Colonic mucosa (tissue), 4 donors: ENCODE results near the gene TRIM10. TPM values are rescaled to one million over a fixed set of nuclear protein-coding genes. Genes with fewer than 3 reads are reported as not detected.
A peak's percentile ranks its signal among the peaks of the same experiment; 100 is the strongest.

ENCODE experiments used
- DNase-seq: peaks from one replicate; pipeline ENCODE4 v3.0.0-alpha.2; 2020
- H3K27ac ChIP-seq: fragments of 200-600 bp; one replicate; pipeline ENCODE4 v1.8.0; 2021
- H3K27me3 ChIP-seq: fragments of 200-600 bp; one replicate; pipeline ENCODE4 v1.8.0; 2021
- H3K36me3 ChIP-seq: fragments of 200-600 bp; one replicate; pipeline ENCODE4 v1.8.0; 2021
- H3K4me1 ChIP-seq: fragments of 200-600 bp; one replicate; pipeline ENCODE4 v1.8.0; 2021; ENCODE audit warnings: mild to moderate bottlenecking
- H3K4me3 ChIP-seq: fragments of 200-600 bp; one replicate; pipeline ENCODE4 v1.8.0; 2021
- H3K9ac ChIP-seq, 2 donors: one replicate each; pipeline ENCODE4 v1.7.0; 2013; ENCODE audit warnings: control low read depth in 2 of 2, low read depth in 2 of 2, low read length in 2 of 2
- H3K9me3 ChIP-seq: fragments of 200-600 bp; one replicate; pipeline ENCODE4 v1.8.0; 2021
- intact Hi-C: fragments of 100-400 bp; cut with DNase I; formaldehyde crosslinking; loops from one replicate; pipeline ENCODE4 v1.14.1; 2022
- total RNA-seq, 2 donors: library from RNA; stranded (reverse); fragmentation: NEBNext Ultra II Directional in 1 of 2; extraction: Animal tissue kit (Norgen Biotek cat#: 25700) in 1 of 2; gene quantifications; one replicate each; pipeline ENCODE4 v1.2.1, GENCODE V29; 2021
- TF ChIP-seq, protein P1 (sequence below): fragments of 200-600 bp; IDR thresholded peaks from one replicate; pipeline ENCODE4 v1.8.0; 2022; ENCODE audit warnings: antibody characterized with exemption, mild to moderate bottlenecking
- donor health status: healthy.
- donor health status: DM: no; HTN: no; CAD: no.
- donor health status: DM: no; HTN: no; CAD: no.

The TRIM10 gene
- total RNA-seq, 2 donors from 2014 or later: 3.8 to 3.9 TPM

DNA sequence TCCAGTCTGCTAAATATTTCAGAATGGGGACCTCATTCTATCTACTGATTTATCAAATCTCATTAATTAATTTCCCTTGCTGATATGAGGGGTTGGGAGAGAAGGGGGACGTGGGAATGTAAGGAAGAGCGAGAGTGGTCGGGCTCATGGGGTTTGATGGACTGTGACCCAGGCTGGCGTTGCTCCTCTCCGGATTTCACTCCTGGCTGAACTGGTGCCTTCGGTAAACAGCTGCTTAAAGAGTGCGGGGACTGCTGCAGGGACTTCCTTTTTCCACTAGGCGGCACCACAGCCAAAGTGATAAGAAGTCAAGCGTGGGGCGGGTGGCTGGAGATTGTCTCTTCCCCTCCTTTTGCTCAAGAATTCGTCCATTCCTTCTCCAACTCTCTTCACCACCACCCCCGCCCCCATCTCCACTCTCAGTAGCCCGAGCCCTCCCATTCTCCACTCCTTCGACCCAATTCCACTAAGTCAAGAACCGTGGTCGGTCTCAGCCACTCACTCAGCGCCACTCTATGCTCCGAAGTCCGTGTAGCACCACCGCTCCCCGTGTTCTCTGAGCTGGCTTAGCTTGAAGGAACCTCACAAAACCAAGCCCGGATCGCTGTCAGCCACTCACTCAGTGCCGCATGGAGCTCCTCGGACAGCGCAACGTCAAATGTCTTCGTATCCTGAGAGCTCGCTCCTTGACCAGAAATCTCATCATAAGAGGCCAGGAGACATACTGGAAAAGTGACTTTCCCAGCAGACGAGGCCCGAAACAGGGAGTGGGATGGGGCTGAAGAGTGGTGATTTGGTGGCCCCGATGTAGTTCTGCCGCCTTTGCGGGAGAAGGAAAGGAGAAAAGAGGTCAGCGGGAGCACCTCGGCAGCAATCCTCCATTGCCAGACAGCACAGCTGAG is 57.8 kb downstream of the TRIM10 start:
- peak overlapping the region; percentile 80 for H3K27ac ChIP-seq
- H3K27me3 ChIP-seq: no peaks in the 10 kb centered on the region

DNA sequence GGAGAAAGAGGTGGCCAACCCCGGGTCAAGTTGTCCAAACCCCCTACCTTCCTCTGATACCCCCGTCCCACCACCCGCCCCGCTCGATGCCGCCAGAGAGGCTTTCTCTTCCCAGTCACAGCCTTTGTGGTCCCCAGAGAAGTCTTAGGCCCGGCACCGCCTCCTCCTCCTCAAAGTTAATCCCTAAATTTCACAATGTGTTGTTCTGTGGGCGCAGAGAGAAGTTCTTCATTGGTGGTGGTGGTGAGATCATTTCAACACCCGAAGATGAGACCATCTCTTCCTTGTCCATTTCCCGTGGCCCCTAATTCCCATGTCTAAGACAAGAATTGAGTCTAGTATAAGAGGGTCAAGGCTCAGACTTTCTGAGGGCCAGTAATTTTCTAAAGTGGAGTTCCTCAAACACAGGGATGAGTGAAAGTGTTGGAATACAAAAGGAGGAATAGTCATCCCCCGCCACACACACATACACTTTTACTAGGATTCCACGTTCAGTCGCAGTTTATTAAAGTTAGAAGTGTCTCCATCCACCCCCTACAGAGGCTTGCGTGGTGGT is 58.5 kb downstream of the TRIM10 start:
- no peaks in the 10 kb centered on the region for H3K27me3 ChIP-seq
- peak overlapping the region; percentile 80 for H3K27ac ChIP-seq
- H3K9ac ChIP-seq: peak overlapping the region; percentile 57 to 85
- H3K36me3 ChIP-seq: no peaks in the 10 kb centered on the region
- TF ChIP-seq, protein P1, sequence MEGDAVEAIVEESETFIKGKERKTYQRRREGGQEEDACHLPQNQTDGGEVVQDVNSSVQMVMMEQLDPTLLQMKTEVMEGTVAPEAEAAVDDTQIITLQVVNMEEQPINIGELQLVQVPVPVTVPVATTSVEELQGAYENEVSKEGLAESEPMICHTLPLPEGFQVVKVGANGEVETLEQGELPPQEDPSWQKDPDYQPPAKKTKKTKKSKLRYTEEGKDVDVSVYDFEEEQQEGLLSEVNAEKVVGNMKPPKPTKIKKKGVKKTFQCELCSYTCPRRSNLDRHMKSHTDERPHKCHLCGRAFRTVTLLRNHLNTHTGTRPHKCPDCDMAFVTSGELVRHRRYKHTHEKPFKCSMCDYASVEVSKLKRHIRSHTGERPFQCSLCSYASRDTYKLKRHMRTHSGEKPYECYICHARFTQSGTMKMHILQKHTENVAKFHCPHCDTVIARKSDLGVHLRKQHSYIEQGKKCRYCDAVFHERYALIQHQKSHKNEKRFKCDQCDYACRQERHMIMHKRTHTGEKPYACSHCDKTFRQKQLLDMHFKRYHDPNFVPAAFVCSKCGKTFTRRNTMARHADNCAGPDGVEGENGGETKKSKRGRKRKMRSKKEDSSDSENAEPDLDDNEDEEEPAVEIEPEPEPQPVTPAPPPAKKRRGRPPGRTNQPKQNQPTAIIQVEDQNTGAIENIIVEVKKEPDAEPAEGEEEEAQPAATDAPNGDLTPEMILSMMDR: no peak
- intact Hi-C loops: loop anchor here (5.0 kb wide), 3 partner anchors 35 to 110 kb away; partner anchors contain the start of genes PPP1R11 and TRIM26
- H3K4me1 ChIP-seq: peaks cover 12% of the 10 kb centered on the region
- peak overlapping the region; percentile 31 for H3K4me3 ChIP-seq
- no peak for DNase-seq
- no peaks in the 10 kb centered on the region for H3K9me3 ChIP-seq

More for the DNA sequence above, 57.8 kb downstream of the TRIM10 start:
- Histone ChIP-seq H3K36me3 (no peaks in the 10 kb centered on the region), H3K4me1 (peaks cover 10% of the 10 kb centered on the region), H3K4me3 (peak overlapping the region; percentile 31), H3K9me3 (no peaks in the 10 kb centered on the region), H3K9ac (peak overlapping the region; percentile 53 to 85)
- TF ChIP-seq, protein P1: peak; percentile 81
- DNase-seq: peak; percentile 96
- intact Hi-C loops: loop anchor here (5.0 kb wide), 3 partner anchors 36 to 109 kb away; partner anchors contain the start of genes PPP1R11 and TRIM26

Other genes starting within 250 kb of the TRIM10 start
- gene HLA-A, start 218.7 kb downstream of the TRIM10 start, total RNA-seq: 1,000 to 10,000 TPM; 1,045 to 1,898 TPM
- 10 to 100 TPM; 33.2 to 38.4 TPM for gene POLR1H, start 99.9 kb downstream of the TRIM10 start, total RNA-seq
- 10 to 100 TPM; 77.9 to 87.1 TPM for gene PPP1R11, start 94.0 kb downstream of the TRIM10 start, total RNA-seq
- 1 to 10 TPM in 1 of 2 donors, under 1 TPM in 1; 0.93 to 1.6 TPM for gene RNF39, start 85.4 kb downstream of the TRIM10 start, total RNA-seq
- 10 to 100 TPM; 44.4 to 51.2 TPM for gene TRIM31, start 48.1 kb downstream of the TRIM10 start, total RNA-seq
- gene TRIM40, start 25.1 kb downstream of the TRIM10 start, total RNA-seq: 10 to 100 TPM; 10.7 to 17.0 TPM
- gene TRIM15, start 2.3 kb upstream of the TRIM10 start, total RNA-seq: 10 to 100 TPM; 26.8 to 47.3 TPM
- 10 to 100 TPM; 48.2 to 53.5 TPM for gene TRIM26, start 52.2 kb upstream of the TRIM10 start, total RNA-seq
- 10 to 100 TPM; 10.1 to 12.1 TPM for gene TRIM39, start 165.7 kb upstream of the TRIM10 start, total RNA-seq
- gene RPP21, start 183.9 kb upstream of the TRIM10 start, total RNA-seq: 10 to 100 TPM; 41.7 to 60.3 TPM